ENCODE measurements around the gene KMT2D.

KMT2D gene

DNA sequence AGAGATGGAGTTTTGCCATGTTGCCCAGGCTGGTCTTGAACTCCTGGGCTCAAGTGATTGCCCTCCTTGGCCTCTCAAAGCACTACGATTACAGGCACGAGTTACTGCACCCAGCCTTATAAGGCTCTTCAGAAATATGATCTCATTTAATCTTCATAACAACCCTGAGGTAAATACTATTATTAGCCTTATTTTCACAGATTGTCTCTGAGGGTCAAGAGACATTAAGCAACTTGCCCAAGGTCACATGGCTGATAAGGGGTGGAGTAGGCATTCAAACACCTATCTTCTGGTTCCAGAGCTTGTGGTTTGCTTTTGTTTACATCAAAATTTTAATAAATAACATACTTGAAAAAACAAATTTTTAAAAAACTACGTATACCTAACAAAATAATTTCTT is 47.2 kb downstream of the KMT2D start:
- no peak for FAIRE-seq

DNA sequence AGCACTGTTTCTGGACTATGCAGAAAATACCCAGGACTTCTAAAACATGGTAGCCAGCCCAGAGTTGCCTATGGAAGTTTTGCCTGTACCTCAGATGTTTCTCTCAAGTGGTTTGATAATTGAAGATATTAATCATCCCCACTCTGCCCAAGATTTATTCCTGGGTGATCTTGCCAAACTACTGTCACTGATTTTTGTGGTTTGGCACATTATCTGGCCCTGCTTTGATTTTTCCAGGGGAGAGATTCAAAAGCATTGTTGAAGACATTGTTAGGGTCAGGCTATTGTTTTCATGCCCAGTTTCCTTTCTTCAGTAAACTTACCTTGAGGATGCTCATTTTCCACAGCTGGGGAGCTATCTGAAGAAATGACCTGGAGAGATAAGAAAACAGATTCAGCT is 47.9 kb downstream of the KMT2D start:
- no peak for FAIRE-seq

Measured in A204.1 (cell line).